ENCODE results near the gene KLHDC8A. TPM values are rescaled to one million over a fixed set of nuclear protein-coding genes. Genes with fewer than 3 reads are reported as not detected.

The KLHDC8A gene
- total RNA-seq, 1 donor from 2014 or later, result 46.7 TPM

- Mint-ChIP-seq H3K36me3 (ENCODE audit: low read depth) (peaks cover 4% of the 10 kb centered on the region), H3K4me1 (peaks cover 14% of the 10 kb centered on the region), H3K27me3 (ENCODE audit: low read depth) (peaks cover 45% of the 10 kb centered on the region)
Observed at GRCh38 chr1:205343431-205344065, 13.2 kb downstream of the KLHDC8A start.

GRCh38 chr1:205342986-205343385 lies 13.7 kb downstream of the KLHDC8A start:
- Mint-ChIP-seq H3K27ac (ENCODE audit: unreplicated experiment) (no peak overlapping the region), H3K36me3 (ENCODE audit: low read depth) (peaks cover 4% of the 10 kb centered on the region), H3K4me1 (peaks cover 14% of the 10 kb centered on the region), H3K27me3 (ENCODE audit: low read depth) (peaks cover 44% of the 10 kb centered on the region), H3K4me3 (no peak overlapping the region), H3K9me3 (no peaks in the 10 kb centered on the region)
- TF ChIP-seq CTCF (conservative IDR thresholded peaks at IDR 0.05), result no peak
- no peak for DNase-seq (ENCODE audit: low read depth, low spot score)

More at GRCh38 chr1:205343431-205344065, 13.2 kb downstream of the KLHDC8A start:
- DNase-seq (ENCODE audit: low read depth, low spot score), result peak; percentile 49
- Mint-ChIP-seq H3K9me3 (no peaks in the 10 kb centered on the region), H3K4me3 (no peak overlapping the region), H3K27ac (ENCODE audit: unreplicated experiment) (no peak overlapping the region)
- TF ChIP-seq CTCF (conservative IDR thresholded peaks at IDR 0.05), result peak; percentile 48

DNA sequence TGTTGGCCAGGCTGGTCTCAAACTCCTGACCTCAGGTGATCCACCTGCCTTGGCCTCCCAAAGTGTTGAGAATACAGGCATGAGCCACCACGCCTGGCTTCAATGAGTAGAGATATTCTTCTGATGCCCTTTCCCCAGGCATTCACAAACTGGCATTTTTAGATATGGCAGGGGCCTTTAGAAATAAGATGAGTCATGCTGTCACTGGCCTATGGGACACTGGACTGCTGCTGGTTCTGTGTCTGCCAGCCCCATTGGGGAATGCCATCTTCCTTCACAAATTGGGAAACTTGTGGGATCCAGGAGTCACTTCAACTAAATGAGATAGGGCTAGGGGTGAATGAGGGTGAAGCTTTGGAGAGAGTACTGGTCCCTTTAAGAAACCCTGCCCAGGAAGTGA lies 16.0 kb downstream of the KLHDC8A start:
- Mint-ChIP-seq H3K4me1 (peaks cover 17% of the 10 kb centered on the region), H3K27me3 (ENCODE audit: low read depth) (peaks cover 35% of the 10 kb centered on the region), H3K9me3 (no peaks in the 10 kb centered on the region), H3K36me3 (ENCODE audit: low read depth) (peaks cover 4% of the 10 kb centered on the region), H3K27ac (ENCODE audit: unreplicated experiment) (no peak overlapping the region), H3K4me3 (no peak overlapping the region)
- no peak for TF ChIP-seq CTCF (conservative IDR thresholded peaks at IDR 0.05)
- DNase-seq (ENCODE audit: low read depth, low spot score), result no peak

DNA sequence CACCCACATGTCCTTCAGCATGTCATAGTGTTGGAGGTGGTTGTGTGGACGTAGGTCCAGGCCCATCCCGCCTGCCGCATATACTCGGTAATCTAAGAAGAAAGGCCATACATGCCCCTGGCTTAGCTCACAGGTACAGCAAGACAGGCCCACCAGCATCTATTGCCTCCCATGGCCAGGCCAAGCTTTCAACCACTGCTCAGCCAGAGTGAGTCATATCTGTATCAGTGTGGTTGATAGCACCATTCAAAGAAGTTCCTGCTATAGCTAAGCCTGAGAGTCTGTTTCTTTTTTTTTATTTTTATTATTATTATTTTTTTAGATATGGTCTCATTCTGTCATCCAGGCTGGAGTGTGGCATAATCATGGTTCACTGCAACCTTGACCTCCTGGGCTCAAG lies 17.0 kb downstream of the KLHDC8A start:
- Mint-ChIP-seq H3K36me3 (ENCODE audit: low read depth) (peaks cover 4% of the 10 kb centered on the region), H3K4me3 (no peak overlapping the region), H3K27me3 (ENCODE audit: low read depth) (peaks cover 25% of the 10 kb centered on the region), H3K9me3 (no peaks in the 10 kb centered on the region), H3K27ac (ENCODE audit: unreplicated experiment) (no peak overlapping the region), H3K4me1 (peaks cover 15% of the 10 kb centered on the region)
- TF ChIP-seq CTCF (conservative IDR thresholded peaks at IDR 0.05), result no peak
- DNase-seq (ENCODE audit: low read depth, low spot score), result no peak

GRCh38 chr1:205339197-205339702 lies 17.5 kb downstream of the KLHDC8A start:
- Mint-ChIP-seq H3K27ac (ENCODE audit: unreplicated experiment) (no peak overlapping the region), H3K4me1 (peaks cover 10% of the 10 kb centered on the region), H3K4me3 (no peak overlapping the region), H3K36me3 (ENCODE audit: low read depth) (peaks cover 4% of the 10 kb centered on the region), H3K9me3 (no peaks in the 10 kb centered on the region), H3K27me3 (ENCODE audit: low read depth) (peaks cover 20% of the 10 kb centered on the region)
- no peak for TF ChIP-seq CTCF (conservative IDR thresholded peaks at IDR 0.05)
- no peak for DNase-seq (ENCODE audit: low read depth, low spot score)

Data from neural crest cell (in vitro differentiated cells).